NB4 (cell line): Measurements from ENCODE around the gene ADAMTS13.

Source experiments
- CTCF ChIP-seq: IDR thresholded peaks from one replicate; pipeline ENCODE4 v1.5.1; 2012; ENCODE audit warnings: low read depth, low read length
- MAX ChIP-seq: IDR thresholded peaks from 2 replicates; pipeline ENCODE4 v1.6.1; 2011; ENCODE audit warnings: low read depth, low read length

GRCh38 chr9:133499892-133500270 lies 77.7 kb downstream of the ADAMTS13 start:
- TF ChIP-seq CTCF (no peak), MAX (no peak)
